SJSA1 (cell line): ENCODE data around the gene EFCAB11. TPM values are rescaled to one million over a fixed set of nuclear protein-coding genes. Genes with fewer than 3 reads are reported as not detected.

Experiments used
- DNase-seq, 2 experiments: peaks; one replicate each; pipeline ENCODE4 v3.0.0-alpha.2; 2015 to 2020; ENCODE audit warnings: low spot score in 2 of 2, low read depth in 1 of 2
- H3K27ac ChIP-seq: fragments of 250-450 bp; sonication (Bioruptor Pico); 2 replicates; pipeline ENCODE4 v1.5.1; 2020; ENCODE audit warnings: mild to moderate bottlenecking, moderate library complexity
- H3K27me3 ChIP-seq: fragments of 250-450 bp; sonication (Bioruptor Pico); replicated peaks from 2 replicates; pipeline ENCODE4 v1.5.1; 2020; ENCODE audit warnings: mild to moderate bottlenecking, moderate library complexity
- H3K36me3 ChIP-seq: fragments of 250-450 bp; sonication (Bioruptor Pico); 2 replicates; pipeline ENCODE4 v1.5.1; 2020; ENCODE audit warnings: mild to moderate bottlenecking
- H3K4me1 ChIP-seq: fragments of 250-450 bp; sonication (Bioruptor Pico); replicated peaks from 2 replicates; pipeline ENCODE4 v1.6.1; 2021; ENCODE audit warnings: mild to moderate bottlenecking
- H3K4me3 ChIP-seq: fragments of 250-450 bp; sonication (Bioruptor Pico); 2 replicates; pipeline ENCODE4 v1.5.1; 2020; ENCODE audit warnings: mild to moderate bottlenecking
- H3K9me3 ChIP-seq: fragments of 250-450 bp; sonication (Bioruptor Pico); replicated peaks from 2 replicates; pipeline ENCODE4 v1.5.1; 2020; ENCODE audit warnings: mild to moderate bottlenecking
- total RNA-seq: library from RNA; depleted of rRNA; stranded (reverse); fragments of >200 nt; shearing (Covaris generic); gene quantifications from 2 replicates; pipeline ENCODE4 v1.2.3, GENCODE V29; 2014

EFCAB11 gene
- total RNA-seq, 1 experiment from 2014 or later, result 12.3 TPM

- H3K27ac ChIP-seq, result no peak overlapping the region
- H3K4me1 ChIP-seq, result peaks cover 16% of the 10 kb centered on the region
- no peak for DNase-seq
- no peaks in the 10 kb centered on the region for H3K36me3 ChIP-seq
- no peaks in the 10 kb centered on the region for H3K9me3 ChIP-seq
- H3K27me3 ChIP-seq, result no peaks in the 10 kb centered on the region
- no peak overlapping the region for H3K4me3 ChIP-seq
These were observed 187.4 kb downstream of the EFCAB11 start for GRCh38 chr14:89767131-89767530.

GRCh38 chr14:89765346-89765745 is 189.2 kb downstream of the EFCAB11 start:
- no peaks in the 10 kb centered on the region for H3K4me1 ChIP-seq
- H3K27me3 ChIP-seq, result no peaks in the 10 kb centered on the region
- DNase-seq, result no peak
- H3K9me3 ChIP-seq, result no peaks in the 10 kb centered on the region
- H3K27ac ChIP-seq, result no peak overlapping the region
- no peak overlapping the region for H3K4me3 ChIP-seq
- H3K36me3 ChIP-seq, result no peaks in the 10 kb centered on the region

GRCh38 chr14:89760086-89760485 is 194.4 kb downstream of the EFCAB11 start:
- Histone ChIP-seq H3K27ac (no peak overlapping the region), H3K9me3 (no peaks in the 10 kb centered on the region), H3K27me3 (no peaks in the 10 kb centered on the region), H3K4me3 (no peak overlapping the region), H3K36me3 (no peaks in the 10 kb centered on the region), H3K4me1 (no peaks in the 10 kb centered on the region)
- no peak for DNase-seq

GRCh38 chr14:89757313-89757939 is 197.1 kb downstream of the EFCAB11 start:
- DNase-seq, result no peak
- H3K9me3 ChIP-seq, result no peaks in the 10 kb centered on the region
- H3K4me1 ChIP-seq, result no peaks in the 10 kb centered on the region
- H3K27ac ChIP-seq, result no peak overlapping the region
- no peak overlapping the region for H3K4me3 ChIP-seq
- no peaks in the 10 kb centered on the region for H3K36me3 ChIP-seq
- H3K27me3 ChIP-seq, result no peaks in the 10 kb centered on the region

GRCh38 chr14:89755816-89756215 is 198.7 kb downstream of the EFCAB11 start:
- DNase-seq, result no peak
- Histone ChIP-seq H3K27ac (no peak overlapping the region), H3K4me1 (no peaks in the 10 kb centered on the region), H3K9me3 (no peaks in the 10 kb centered on the region), H3K4me3 (no peak overlapping the region), H3K27me3 (no peaks in the 10 kb centered on the region), H3K36me3 (no peaks in the 10 kb centered on the region)

GRCh38 chr14:89753828-89754412 is 200.6 kb downstream of the EFCAB11 start:
- no peak for DNase-seq
- Histone ChIP-seq H3K4me3 (no peak overlapping the region), H3K27me3 (no peaks in the 10 kb centered on the region), H3K4me1 (no peaks in the 10 kb centered on the region), H3K9me3 (no peaks in the 10 kb centered on the region), H3K36me3 (no peaks in the 10 kb centered on the region), H3K27ac (no peak overlapping the region)

GRCh38 chr14:89750908-89751392 is 203.6 kb downstream of the EFCAB11 start:
- H3K4me3 ChIP-seq, result no peak overlapping the region
- no peak for DNase-seq
- H3K27me3 ChIP-seq, result no peaks in the 10 kb centered on the region
- H3K27ac ChIP-seq, result no peak overlapping the region
- H3K4me1 ChIP-seq, result no peaks in the 10 kb centered on the region
- H3K36me3 ChIP-seq, result no peaks in the 10 kb centered on the region
- H3K9me3 ChIP-seq, result no peaks in the 10 kb centered on the region

- no peaks in the 10 kb centered on the region for H3K27me3 ChIP-seq
- DNase-seq, result no peak
- no peak overlapping the region for H3K4me3 ChIP-seq
- no peaks in the 10 kb centered on the region for H3K9me3 ChIP-seq
- no peaks in the 10 kb centered on the region for H3K36me3 ChIP-seq
- H3K4me1 ChIP-seq, result no peaks in the 10 kb centered on the region
- H3K27ac ChIP-seq, result no peak overlapping the region
These were observed 204.2 kb downstream of the EFCAB11 start for GRCh38 chr14:89750281-89750755.

- no peak for DNase-seq
- Histone ChIP-seq H3K27me3 (no peaks in the 10 kb centered on the region), H3K27ac (no peak overlapping the region), H3K4me3 (no peak overlapping the region), H3K9me3 (no peaks in the 10 kb centered on the region), H3K36me3 (no peaks in the 10 kb centered on the region), H3K4me1 (no peaks in the 10 kb centered on the region)
These were observed 206.5 kb downstream of the EFCAB11 start for GRCh38 chr14:89748004-89748403.

GRCh38 chr14:89747126-89747525 is 207.4 kb downstream of the EFCAB11 start:
- Histone ChIP-seq H3K36me3 (no peaks in the 10 kb centered on the region), H3K27me3 (no peaks in the 10 kb centered on the region), H3K27ac (no peak overlapping the region), H3K4me1 (no peaks in the 10 kb centered on the region), H3K9me3 (no peaks in the 10 kb centered on the region), H3K4me3 (no peak overlapping the region)
- DNase-seq, result no peak

- H3K27me3 ChIP-seq, result no peaks in the 10 kb centered on the region
- H3K4me3 ChIP-seq, result no peak overlapping the region
- H3K36me3 ChIP-seq, result no peaks in the 10 kb centered on the region
- H3K4me1 ChIP-seq, result no peaks in the 10 kb centered on the region
- DNase-seq, result no peak
- no peaks in the 10 kb centered on the region for H3K9me3 ChIP-seq
- no peak overlapping the region for H3K27ac ChIP-seq
These were observed 207.9 kb downstream of the EFCAB11 start for GRCh38 chr14:89746654-89747053.

GRCh38 chr14:89746135-89746534 is 208.4 kb downstream of the EFCAB11 start:
- no peak for DNase-seq

More at GRCh38 chr14:89746135-89746534, 208.4 kb downstream of the EFCAB11 start:
- no peak overlapping the region for H3K27ac ChIP-seq
- H3K4me3 ChIP-seq, result no peak overlapping the region
- H3K36me3 ChIP-seq, result no peaks in the 10 kb centered on the region
- H3K27me3 ChIP-seq, result no peaks in the 10 kb centered on the region
- H3K4me1 ChIP-seq, result no peaks in the 10 kb centered on the region
- no peaks in the 10 kb centered on the region for H3K9me3 ChIP-seq
